ENCODE measurements around the gene GATB.

GATB gene

DNA sequence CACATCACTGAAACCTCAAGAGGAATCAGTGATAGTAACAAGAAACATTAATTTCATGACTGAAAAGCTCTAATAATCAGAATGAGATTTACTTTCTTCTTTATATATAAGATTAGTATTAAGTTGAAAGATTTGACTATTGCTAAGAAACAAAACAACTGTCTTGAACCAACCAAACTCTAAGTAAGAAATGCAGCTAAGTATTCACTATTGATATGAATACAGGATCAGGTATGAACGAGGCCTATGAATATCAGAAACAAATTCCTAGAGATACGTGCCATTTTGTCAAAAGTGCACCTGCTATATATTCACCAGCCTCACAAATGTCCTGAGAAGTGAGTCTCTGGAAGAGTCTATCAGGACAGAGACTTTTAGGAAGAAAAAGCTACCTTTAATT is 32.1 kb downstream of the GATB start:
- no peak for DNase-seq

DNA sequence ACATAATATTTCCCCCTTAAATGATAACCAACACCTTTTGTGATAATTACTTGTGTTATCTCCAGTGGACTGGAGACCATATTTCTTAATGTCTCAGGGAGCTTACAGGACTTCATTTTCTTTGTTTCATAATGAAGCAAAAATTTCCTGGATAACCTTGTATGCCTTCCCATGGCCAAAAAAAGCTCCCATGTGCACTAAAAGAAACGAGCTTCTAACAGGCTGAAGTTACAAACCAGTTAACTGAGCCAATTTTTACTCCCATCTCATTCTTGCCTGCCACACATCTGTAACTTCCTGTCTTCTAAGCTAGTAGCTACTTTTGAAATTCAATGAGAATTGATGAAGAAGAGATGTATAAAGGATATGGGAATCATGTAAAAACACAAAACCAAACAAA is 32.8 kb downstream of the GATB start:
- DNase-seq: no peak

GRCh38 chr4:151727365-151727764 is 33.4 kb downstream of the GATB start:
- DNase-seq: no peak

- no peak for DNase-seq
These were observed 35.7 kb downstream of the GATB start for GRCh38 chr4:151725087-151725486.

GRCh38 chr4:151721916-151722315 is 38.9 kb downstream of the GATB start:
- no peak for DNase-seq

- DNase-seq: no peak
These were observed 39.3 kb downstream of the GATB start for GRCh38 chr4:151721466-151721865.

- no peak for DNase-seq
These were observed 40.9 kb downstream of the GATB start for GRCh38 chr4:151719956-151720334.

DNA sequence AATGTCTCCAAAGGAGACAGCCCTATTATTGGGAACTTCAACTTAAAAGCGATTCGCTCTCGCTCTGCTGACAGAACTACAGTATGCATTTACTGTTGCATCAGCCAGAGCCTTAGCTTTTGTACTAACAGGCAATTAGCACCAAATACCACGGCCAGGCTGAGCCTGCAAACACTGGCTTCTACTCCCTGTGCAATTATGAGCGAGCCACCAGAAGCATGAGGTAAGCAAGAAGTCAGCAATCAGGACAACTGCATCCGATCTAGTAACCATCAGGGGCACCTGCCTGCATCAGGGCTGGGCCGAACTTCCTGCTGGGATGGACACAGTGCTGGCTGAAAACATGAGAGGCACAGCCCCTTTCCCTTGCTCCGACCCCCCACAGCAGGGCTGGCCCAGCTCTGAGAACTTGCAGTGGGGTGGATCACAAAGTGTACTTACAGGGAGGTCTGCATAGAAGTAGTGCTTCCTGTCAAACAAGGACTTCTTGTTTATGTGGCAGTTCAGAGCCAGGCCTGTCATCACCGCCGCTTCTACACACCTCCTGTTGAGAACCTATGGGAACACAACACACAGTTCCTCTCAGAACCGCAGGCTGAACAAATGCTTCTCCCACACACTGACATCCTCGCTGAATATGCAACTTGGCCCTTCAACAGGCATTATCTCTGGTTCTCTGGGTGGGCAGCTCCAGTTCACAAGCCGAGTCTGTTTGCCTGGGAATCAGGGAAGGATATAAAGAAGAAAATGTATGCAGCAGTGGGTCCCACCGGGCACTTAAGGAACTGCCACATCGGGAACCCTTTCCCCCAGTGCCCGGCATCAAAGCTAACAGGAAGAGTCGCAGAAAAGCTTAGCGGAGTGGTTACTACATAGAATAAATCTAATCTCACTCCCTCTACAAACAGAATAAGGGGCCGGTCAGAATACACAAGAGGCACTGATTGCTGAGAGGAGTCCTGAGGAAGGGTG is 41.5 kb downstream of the GATB start:
- no peak for DNase-seq

- no peak for DNase-seq
These were observed 42.7 kb downstream of the GATB start for GRCh38 chr4:151717909-151718628.

- no peak for DNase-seq
These were observed 43.5 kb downstream of the GATB start for GRCh38 chr4:151717314-151717713.

DNA sequence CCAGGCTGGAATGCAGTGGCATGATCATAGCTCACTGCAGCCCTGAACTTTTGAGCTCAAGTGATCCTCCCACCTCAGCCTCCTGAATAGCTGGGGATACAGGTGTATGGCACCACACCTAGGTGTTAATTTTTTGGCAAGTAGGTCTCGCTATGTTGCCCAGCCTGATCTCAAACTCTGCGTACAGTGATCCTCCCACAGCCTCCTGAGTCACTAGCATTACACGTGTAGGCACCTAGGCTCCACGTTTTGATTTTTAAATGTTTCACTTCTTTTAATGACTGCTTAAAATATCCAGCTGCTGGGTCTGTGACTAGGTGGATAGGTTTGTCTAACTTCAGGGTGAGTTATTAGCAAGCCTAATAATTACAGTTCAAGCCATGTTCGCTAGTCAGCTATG is 44.5 kb downstream of the GATB start:
- no peak for DNase-seq

DNA sequence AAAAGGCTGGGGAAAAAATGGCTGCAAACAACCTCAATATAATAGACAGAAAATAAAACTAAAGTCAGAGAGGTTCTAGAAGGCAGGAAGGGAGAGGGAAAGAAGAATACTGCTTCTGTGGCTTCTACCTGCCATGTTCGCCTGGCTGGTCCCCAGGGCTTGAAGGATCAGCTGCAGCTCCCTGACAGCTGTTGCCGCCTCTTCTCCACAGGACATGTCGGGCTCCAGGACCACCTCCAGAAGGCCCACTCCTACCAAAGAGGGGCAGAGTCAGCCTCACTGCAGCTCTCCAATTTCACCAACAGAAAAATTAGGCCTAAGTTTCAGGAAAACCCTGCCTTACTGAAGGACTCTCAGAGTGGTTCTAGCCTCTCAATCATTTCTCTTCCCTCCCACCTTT is 44.9 kb downstream of the GATB start:
- DNase-seq: no peak

- DNase-seq: no peak
These were observed 48.0 kb downstream of the GATB start for GRCh38 chr4:151712777-151713176.

GRCh38 chr4:151711646-151712045 is 49.2 kb downstream of the GATB start:
- no peak for DNase-seq

- DNase-seq: no peak
These were observed 51.2 kb downstream of the GATB start for GRCh38 chr4:151709587-151709986.

GRCh38 chr4:151709071-151709470 is 51.7 kb downstream of the GATB start:
- no peak for DNase-seq

GRCh38 chr4:151708100-151708499 is 52.7 kb downstream of the GATB start:
- DNase-seq: no peak

DNA sequence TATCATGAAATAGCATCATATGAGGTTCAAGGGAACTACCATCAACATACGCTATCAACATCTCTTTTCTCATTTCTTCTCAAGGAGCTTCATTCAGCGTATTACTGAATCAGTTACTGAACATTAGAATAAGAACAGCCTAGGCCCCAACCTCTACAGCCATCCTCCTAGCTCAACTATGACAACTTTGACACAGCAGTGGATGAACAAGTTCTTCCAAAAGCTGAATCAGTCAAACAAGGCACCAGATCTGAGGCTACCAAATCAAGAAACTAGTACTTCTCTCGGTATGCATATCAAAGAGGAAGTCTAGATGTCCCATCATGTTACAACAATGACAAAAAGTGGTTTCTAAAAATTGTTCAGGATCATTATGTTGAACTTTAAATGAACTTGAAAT is 57.4 kb downstream of the GATB start:
- DNase-seq: peak; percentile 11

DNA sequence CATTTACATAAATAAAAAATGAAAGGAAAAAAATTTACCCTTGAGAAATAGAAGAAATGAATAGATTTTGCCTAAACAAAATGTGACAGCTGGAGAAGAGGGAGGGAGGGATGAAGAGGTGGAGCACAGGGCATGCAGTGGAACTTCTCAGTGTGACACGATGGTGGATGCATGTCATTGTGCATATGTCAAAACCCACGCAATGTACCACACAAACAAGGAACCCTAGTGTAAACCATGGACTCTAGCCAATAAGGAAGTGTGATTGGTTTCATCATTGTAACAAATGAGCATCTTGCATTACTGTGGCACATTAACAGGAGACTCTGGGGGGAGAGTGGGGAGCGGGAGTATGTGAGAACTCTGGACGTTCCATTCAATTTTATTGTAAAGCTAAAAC is 58.6 kb downstream of the GATB start:
- no peak for DNase-seq

GRCh38 chr4:151700566-151701316 is 60.1 kb downstream of the GATB start:
- peak; percentile 15 for DNase-seq

GRCh38 chr4:151698213-151698612 is 62.6 kb downstream of the GATB start:
- DNase-seq: no peak

GRCh38 chr4:151694961-151695720 is 65.7 kb downstream of the GATB start:
- DNase-seq: no peak
